Neural progenitor cell (in vitro differentiated cells): ENCODE measurements around the gene IQUB. TPM values are rescaled to one million over a fixed set of nuclear protein-coding genes. Genes with fewer than 3 reads are reported as not detected.

Experiments
- DNase-seq: peaks from one replicate; pipeline ENCODE4 v3.0.0-alpha.2; 2016; ENCODE audit warnings: low spot score
- H2AFZ ChIP-seq: fragments of 200-600 bp; sonication (generic); replicated peaks from 2 replicates; pipeline ENCODE4 v1.6.1; 2016; ENCODE audit warnings: antibody characterized with exemption
- H3F3A ChIP-seq: fragments of 200-600 bp; sonication (generic); 2 replicates; pipeline ENCODE4 v1.6.1; 2016; ENCODE audit warnings: antibody characterized with exemption, low read depth
- H3K27ac ChIP-seq: fragments of 200-600 bp; sonication (generic); 2 replicates; pipeline ENCODE4 v1.5.1; 2016; ENCODE audit warnings: mild to moderate bottlenecking
- H3K27me3 ChIP-seq: fragments of 200-600 bp; sonication (generic); 2 replicates; pipeline ENCODE4 v1.6.1; 2016; ENCODE audit warnings: mild to moderate bottlenecking, moderate library complexity
- H3K36me3 ChIP-seq: fragments of 200-600 bp; sonication (generic); 2 replicates; pipeline ENCODE4 v1.5.1; 2016
- H3K4me1 ChIP-seq: fragments of 200-600 bp; sonication (generic); 2 replicates; pipeline ENCODE4 v1.6.1; 2016; ENCODE audit warnings: mixed run types
- H3K4me2 ChIP-seq: fragments of 200-600 bp; sonication (generic); 2 replicates; pipeline ENCODE4 v1.6.1; 2016
- H3K4me3 ChIP-seq: fragments of 200-600 bp; sonication (generic); 2 replicates; pipeline ENCODE4 v1.5.1; 2016
- H3K79me2 ChIP-seq: fragments of 200-600 bp; sonication (generic); 2 replicates; pipeline ENCODE4 v1.6.1; 2016; ENCODE audit warnings: low read depth
- H3K9ac ChIP-seq: fragments of 200-600 bp; sonication (generic); 2 replicates; pipeline ENCODE4 v1.6.1; 2016
- H3K9me3 ChIP-seq: fragments of 200-600 bp; sonication (generic); 2 replicates; pipeline ENCODE4 v1.5.1; 2016; ENCODE audit warnings: low read depth
- H4K20me1 ChIP-seq: fragments of 200-600 bp; sonication (generic); 2 replicates; pipeline ENCODE4 v1.6.1; 2016; ENCODE audit warnings: low read depth
- H3K27ac Mint-ChIP-seq: 3 replicates; pipeline ENCODE4 v1.8.0; 2021; ENCODE audit warnings: mixed read lengths
- H3K27me3 Mint-ChIP-seq: 2 replicates; pipeline ENCODE4 v1.8.0; 2022; ENCODE audit warnings: low read depth, mild to moderate bottlenecking, inconsistent platforms, moderate library complexity, mixed read lengths; ENCODE audit not compliant: insufficient read depth
- H3K36me3 Mint-ChIP-seq: 3 replicates; pipeline ENCODE4 v1.8.0; 2021; ENCODE audit warnings: mixed read lengths
- H3K4me1 Mint-ChIP-seq: 3 replicates; pipeline ENCODE4 v1.8.0; 2021; ENCODE audit warnings: mixed read lengths
- H3K4me3 Mint-ChIP-seq: 3 replicates; pipeline ENCODE4 v1.8.0; 2021; ENCODE audit warnings: mild to moderate bottlenecking, moderate library complexity, mixed read lengths
- H3K9me3 Mint-ChIP-seq: 3 replicates; pipeline ENCODE4 v1.8.0; 2020; ENCODE audit warnings: mixed read lengths
- CTCF ChIP-seq: fragments of 200-600 bp; sonication (generic); IDR thresholded peaks from 2 replicates; pipeline ENCODE4 v1.5.1; 2017; ENCODE audit warnings: antibody characterized with exemption, mild to moderate bottlenecking
- EZH2 ChIP-seq: fragments of 200-600 bp; sonication (generic); IDR thresholded peaks from 2 replicates; pipeline ENCODE4 v1.6.1; 2017; ENCODE audit warnings: antibody characterized with exemption, mild to moderate bottlenecking, moderate library complexity
- EZH2phosphoT487 ChIP-seq: fragments of 200-600 bp; sonication (generic); IDR thresholded peaks from 2 replicates; pipeline ENCODE4 v1.6.1; 2017; ENCODE audit warnings: antibody characterized with exemption
- total RNA-seq: library from RNA; depleted of rRNA; stranded (reverse); fragments of >200 nt; gene quantifications from 2 replicates; pipeline ENCODE4 v1.2.3, GENCODE V29; 2015; ENCODE audit warnings: low replicate concordance

The IQUB gene
- total RNA-seq, 1 donor from 2014 or later = 0.58 TPM

DNA sequence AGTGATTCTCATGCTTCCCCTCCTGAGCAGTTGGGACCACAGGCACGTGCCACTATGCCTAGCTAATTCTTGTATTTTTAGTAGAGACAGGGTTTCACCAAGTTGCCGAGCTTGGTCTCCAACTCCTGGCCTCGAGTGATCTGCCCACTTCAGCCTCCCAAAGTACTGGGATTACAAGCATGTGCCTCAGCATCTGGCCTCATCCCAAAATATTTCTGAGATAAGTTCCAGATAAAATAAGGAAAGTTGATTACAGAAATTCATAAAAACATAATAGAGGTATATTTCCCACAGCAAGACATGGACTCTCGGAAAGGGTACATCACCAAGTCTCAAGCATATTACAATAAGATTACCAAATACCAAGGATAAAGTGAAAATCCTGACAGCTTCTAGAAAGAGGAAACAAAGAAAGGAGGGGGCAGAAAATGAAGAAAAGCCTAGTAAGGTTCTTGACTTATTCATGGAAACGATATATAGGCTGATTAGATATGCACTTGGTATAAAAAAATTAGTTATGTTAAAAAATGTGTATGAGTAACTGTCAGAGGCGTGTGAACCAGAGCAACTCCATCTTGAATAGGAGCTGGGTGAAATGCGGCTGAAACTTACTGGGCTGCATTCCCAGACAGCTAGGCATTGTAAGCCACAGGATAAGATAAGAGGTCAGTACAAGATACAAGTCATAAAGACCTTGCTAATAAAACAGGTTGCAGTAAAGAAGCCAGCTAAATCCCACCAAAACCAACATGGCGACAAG, 35.0 kb downstream of the IQUB start:
- no peaks in the 10 kb centered on the region for H3K27me3 ChIP-seq
- no peak overlapping the region for H3K4me2 ChIP-seq
- H3K4me1 Mint-ChIP-seq = peaks cover 8% of the 10 kb centered on the region
- peaks cover 35% of the 10 kb centered on the region for H3K4me1 ChIP-seq
- DNase-seq = no peak
- H3K27ac ChIP-seq = no peak overlapping the region
- H3K36me3 Mint-ChIP-seq = peaks cover 2% of the 10 kb centered on the region
- H2AFZ ChIP-seq = no peak overlapping the region
- TF ChIP-seq EZH2phosphoT487 (no peak), CTCF (no peak), EZH2 (no peak)
- no peak overlapping the region for H3K4me3 Mint-ChIP-seq
- H4K20me1 ChIP-seq = peaks cover 8% of the 10 kb centered on the region
- H3K27ac Mint-ChIP-seq = no peak overlapping the region
- H3K9me3 ChIP-seq = no peaks in the 10 kb centered on the region
- no peaks in the 10 kb centered on the region for H3K36me3 ChIP-seq
- no peaks in the 10 kb centered on the region for H3K27me3 Mint-ChIP-seq
- H3K9me3 Mint-ChIP-seq = peaks cover 12% of the 10 kb centered on the region
- no peak overlapping the region for H3K9ac ChIP-seq
- peaks cover 16% of the 10 kb centered on the region for H3F3A ChIP-seq
- no peak overlapping the region for H3K4me3 ChIP-seq
- H3K79me2 ChIP-seq = no peaks in the 10 kb centered on the region

GRCh38 chr7:123498601-123499000, 35.8 kb downstream of the IQUB start:
- H3K4me1 ChIP-seq = peaks cover 35% of the 10 kb centered on the region
- TF ChIP-seq CTCF = no peak
- no peak for TF ChIP-seq EZH2phosphoT487
- TF ChIP-seq EZH2 = no peak
- H3K9me3 ChIP-seq = no peaks in the 10 kb centered on the region
- H3K36me3 Mint-ChIP-seq = no peaks in the 10 kb centered on the region
- H3K27me3 ChIP-seq = no peaks in the 10 kb centered on the region
- H3K9ac ChIP-seq = no peak overlapping the region
- peaks cover 8% of the 10 kb centered on the region for H3K4me1 Mint-ChIP-seq
- peaks cover 16% of the 10 kb centered on the region for H3F3A ChIP-seq
- no peak overlapping the region for H2AFZ ChIP-seq
- no peak overlapping the region for H3K27ac ChIP-seq
- H3K4me3 ChIP-seq = no peak overlapping the region
- peaks cover 4% of the 10 kb centered on the region for H3K9me3 Mint-ChIP-seq
- peaks cover 8% of the 10 kb centered on the region for H4K20me1 ChIP-seq
- H3K27me3 Mint-ChIP-seq = no peaks in the 10 kb centered on the region
- no peak for DNase-seq
- no peak overlapping the region for H3K27ac Mint-ChIP-seq
- H3K4me2 ChIP-seq = no peak overlapping the region
- H3K79me2 ChIP-seq = no peaks in the 10 kb centered on the region
- H3K4me3 Mint-ChIP-seq = no peak overlapping the region
- H3K36me3 ChIP-seq = no peaks in the 10 kb centered on the region

GRCh38 chr7:123498031-123498430, 36.4 kb downstream of the IQUB start:
- no peak overlapping the region for H3K4me2 ChIP-seq
- H3K9ac ChIP-seq = no peak overlapping the region
- H3K27me3 ChIP-seq = no peaks in the 10 kb centered on the region
- Mint-ChIP-seq H3K4me1 (peaks cover 8% of the 10 kb centered on the region), H3K27me3 (no peaks in the 10 kb centered on the region), H3K36me3 (no peaks in the 10 kb centered on the region), H3K9me3 (peaks cover 4% of the 10 kb centered on the region), H3K4me3 (no peak overlapping the region), H3K27ac (no peak overlapping the region)
- H3F3A ChIP-seq = peaks cover 16% of the 10 kb centered on the region
- no peak overlapping the region for H3K4me3 ChIP-seq
- H3K9me3 ChIP-seq = no peaks in the 10 kb centered on the region
- H2AFZ ChIP-seq = no peak overlapping the region
- H3K36me3 ChIP-seq = no peaks in the 10 kb centered on the region
- H3K27ac ChIP-seq = no peak overlapping the region
- H3K79me2 ChIP-seq = no peaks in the 10 kb centered on the region
- no peak for TF ChIP-seq EZH2phosphoT487
- TF ChIP-seq CTCF = no peak
- H3K4me1 ChIP-seq = peaks cover 35% of the 10 kb centered on the region
- DNase-seq = no peak
- H4K20me1 ChIP-seq = peaks cover 8% of the 10 kb centered on the region
